ENCODE results near the gene CCL24.
"Not testable (repeated sequence)": the region's sequence is repeated elsewhere in the genome, so short reads cannot be mapped to it uniquely, and the experiment has no call there.

The CCL24 gene

GRCh38 chr7:75849573-75849972 lies 36.0 kb upstream of the CCL24 start:
- Histone ChIP-seq H3K27me3 (ENCODE audit: insufficient read depth, low read length, poor library complexity, severe bottlenecking) (no peaks in the 10 kb centered on the region), H3F3A (ENCODE audit: low read depth) (no peaks in the 10 kb centered on the region), H3K9ac (ENCODE audit: low read depth, low read length, poor library complexity, severe bottlenecking) (no peak overlapping the region), H3K79me2 (ENCODE audit: insufficient read depth, low read length) (no peaks in the 10 kb centered on the region), H3K4me1 (ENCODE audit: insufficient read depth, low read length, poor library complexity, severe bottlenecking) (no peaks in the 10 kb centered on the region), H3K4me2 (ENCODE audit: low read depth, low read length, poor library complexity, severe bottlenecking) (no peak overlapping the region), H3K9me3 (ENCODE audit: insufficient read depth, low read depth, low read length) (no peaks in the 10 kb centered on the region), H2AFZ (ENCODE audit: low read length) (no peak overlapping the region), H4K20me1 (ENCODE audit: insufficient read depth, low read length, poor library complexity, severe bottlenecking) (no peaks in the 10 kb centered on the region), H3K36me3 (ENCODE audit: insufficient read depth, low read length) (no peaks in the 10 kb centered on the region), H3K4me3 (ENCODE audit: low read length, poor library complexity, severe bottlenecking) (no peak overlapping the region), H3K9me2 (replicated peaks; ENCODE audit: low read depth, low read length) (no peaks in the 10 kb centered on the region)
- TF ChIP-seq EZH2phosphoT487 (IDR thresholded peaks at IDR 0.05; ENCODE audit: borderline replicate concordance) (no peak), CTCF (conservative IDR thresholded peaks at IDR 0.05; ENCODE audit: low read length) (no peak)

- Histone ChIP-seq H3K4me2 (ENCODE audit: low read depth, low read length, poor library complexity, severe bottlenecking) (no peak overlapping the region), H4K20me1 (ENCODE audit: insufficient read depth, low read length, poor library complexity, severe bottlenecking) (no peaks in the 10 kb centered on the region), H3K4me3 (ENCODE audit: low read length, poor library complexity, severe bottlenecking) (no peak overlapping the region), H3K27me3 (ENCODE audit: insufficient read depth, low read length, poor library complexity, severe bottlenecking) (no peaks in the 10 kb centered on the region), H3K9ac (ENCODE audit: low read depth, low read length, poor library complexity, severe bottlenecking) (no peak overlapping the region), H3K9me3 (ENCODE audit: insufficient read depth, low read depth, low read length) (no peaks in the 10 kb centered on the region), H3K36me3 (ENCODE audit: insufficient read depth, low read length) (no peaks in the 10 kb centered on the region), H3K4me1 (ENCODE audit: insufficient read depth, low read length, poor library complexity, severe bottlenecking) (no peaks in the 10 kb centered on the region), H3K79me2 (ENCODE audit: insufficient read depth, low read length) (no peaks in the 10 kb centered on the region), H3K9me2 (replicated peaks; ENCODE audit: low read depth, low read length) (no peaks in the 10 kb centered on the region), H2AFZ (ENCODE audit: low read length) (no peak overlapping the region), H3F3A (ENCODE audit: low read depth) (no peaks in the 10 kb centered on the region)
- TF ChIP-seq CTCF (conservative IDR thresholded peaks at IDR 0.05; ENCODE audit: low read length), result no peak
- no peak for TF ChIP-seq EZH2phosphoT487 (IDR thresholded peaks at IDR 0.05; ENCODE audit: borderline replicate concordance)
Observed at GRCh38 chr7:75847707-75848106, 34.1 kb upstream of the CCL24 start.

DNA sequence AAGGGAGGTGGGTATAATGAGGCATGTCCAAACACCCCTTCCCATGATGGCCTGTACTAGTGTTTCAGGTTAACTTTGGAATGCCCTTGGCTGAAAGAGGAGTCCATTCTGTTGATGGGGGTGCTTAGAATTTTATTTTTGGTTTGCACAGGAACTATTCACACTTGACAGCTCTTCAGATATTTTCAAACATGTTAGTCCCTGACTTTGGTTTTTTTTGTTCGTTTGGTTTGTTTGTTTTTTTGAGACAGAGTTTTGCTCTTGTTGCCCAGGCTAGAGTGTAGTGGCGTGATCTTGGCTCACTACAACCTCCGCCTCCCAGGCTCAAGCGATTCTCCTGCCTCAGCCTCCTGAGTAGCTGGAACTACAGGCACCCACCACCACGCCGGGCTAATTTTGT lies 31.5 kb upstream of the CCL24 start:
- not testable (repeated sequence) for H3K4me3 ChIP-seq (ENCODE audit: low read length, poor library complexity, severe bottlenecking); H3K4me2 ChIP-seq (ENCODE audit: low read depth, low read length, poor library complexity, severe bottlenecking); H3F3A ChIP-seq (ENCODE audit: low read depth); H3K79me2 ChIP-seq (ENCODE audit: insufficient read depth, low read length); H3K4me1 ChIP-seq (ENCODE audit: insufficient read depth, low read length, poor library complexity, severe bottlenecking); H4K20me1 ChIP-seq (ENCODE audit: insufficient read depth, low read length, poor library complexity, severe bottlenecking); H2AFZ ChIP-seq (ENCODE audit: low read length); H3K27me3 ChIP-seq (ENCODE audit: insufficient read depth, low read length, poor library complexity, severe bottlenecking); H3K9me3 ChIP-seq (ENCODE audit: insufficient read depth, low read depth, low read length); H3K36me3 ChIP-seq (ENCODE audit: insufficient read depth, low read length); H3K9me2 ChIP-seq (replicated peaks; ENCODE audit: low read depth, low read length); H3K9ac ChIP-seq (ENCODE audit: low read depth, low read length, poor library complexity, severe bottlenecking)

GRCh38 chr7:75844158-75844557 lies 30.6 kb upstream of the CCL24 start:
- Histone ChIP-seq H3K4me3 (ENCODE audit: low read length, poor library complexity, severe bottlenecking) (no peak overlapping the region), H3K27me3 (ENCODE audit: insufficient read depth, low read length, poor library complexity, severe bottlenecking) (no peaks in the 10 kb centered on the region), H3K9ac (ENCODE audit: low read depth, low read length, poor library complexity, severe bottlenecking) (no peak overlapping the region), H3K4me1 (ENCODE audit: insufficient read depth, low read length, poor library complexity, severe bottlenecking) (no peaks in the 10 kb centered on the region), H3K9me3 (ENCODE audit: insufficient read depth, low read depth, low read length) (no peaks in the 10 kb centered on the region), H3K79me2 (ENCODE audit: insufficient read depth, low read length) (no peaks in the 10 kb centered on the region), H3K36me3 (ENCODE audit: insufficient read depth, low read length) (no peaks in the 10 kb centered on the region), H2AFZ (ENCODE audit: low read length) (no peak overlapping the region), H3K9me2 (replicated peaks; ENCODE audit: low read depth, low read length) (no peaks in the 10 kb centered on the region), H3F3A (ENCODE audit: low read depth) (no peaks in the 10 kb centered on the region), H4K20me1 (ENCODE audit: insufficient read depth, low read length, poor library complexity, severe bottlenecking) (no peaks in the 10 kb centered on the region), H3K4me2 (ENCODE audit: low read depth, low read length, poor library complexity, severe bottlenecking) (no peak overlapping the region)
- TF ChIP-seq EZH2phosphoT487 (IDR thresholded peaks at IDR 0.05; ENCODE audit: borderline replicate concordance), result no peak
- TF ChIP-seq CTCF (conservative IDR thresholded peaks at IDR 0.05; ENCODE audit: low read length), result no peak

Measured in Loucy (cell line).